ENCODE results near the gene LRRC2. TPM values are rescaled to one million over a fixed set of nuclear protein-coding genes. Genes with fewer than 3 reads are reported as not detected.

LRRC2 gene
- total and polyA plus RNA-seq, 9 of the 15 experiments (the other 6 are each of a cell fraction or from before 2014, with no cell fraction given): 0.01 to 0.04 (median 0.03) TPM; not detected in 5

- CTCF ChIA-PET (ENCODE audit: low intra/inter-chr PET ratio): interaction anchor here (0.7 to 1.4 kb wide), 2 partner anchors 65 to 113 kb away, joined by 3 to 4 read pairs; no protein-coding TSS in a partner anchor
- Histone ChIP-seq H4K20me1 (replicated peaks; ENCODE audit: control insufficient read depth, insufficient read depth, low read length) (no peaks in the 10 kb centered on the region), H3K4me1 (replicated peaks in 1 of 2; ENCODE audit: control insufficient read depth in 2 of 2, insufficient read depth in 2 of 2, low read length in 2 of 2) (peaks cover 25 to 30% of the 10 kb centered on the region in 2 experiments), H3K9me3 (replicated peaks; ENCODE audit: control insufficient read depth, insufficient read depth, low read depth, low read length) (no peaks in the 10 kb centered on the region; the same call in 1 of the 2 replicates), H3K27me3 (ENCODE audit: control insufficient read depth in 2 of 2, insufficient read depth in 2 of 2, low read length in 2 of 2) (no peaks in the 10 kb centered on the region), H3K79me2 (ENCODE audit: control insufficient read depth, insufficient read depth, low read length) (no peaks in the 10 kb centered on the region), H3K36me3 (ENCODE audit: control insufficient read depth, insufficient read depth, low read length) (no peaks in the 10 kb centered on the region), H3K4me2 (ENCODE audit: insufficient read depth, low read length) (no peak overlapping the region), H3K9me1 (ENCODE audit: control insufficient read depth, insufficient read depth, low read length) (no peaks in the 10 kb centered on the region), H2AFZ (ENCODE audit: low read depth, low read length) (no peak overlapping the region), H3K4me3 (no peak overlapping the region), H3K9ac (ENCODE audit: insufficient read depth in 1 of 2, low read depth in 2 of 2, low read length in 2 of 2) (no peak overlapping the region), H3K27ac (ENCODE audit: extremely low read depth, low read depth, low read length) (no peak overlapping the region)
- DNase-seq (ENCODE audit: extremely low read depth in 1 of 4, low spot score in 3 of 4): no peak
- no peak for FAIRE-seq
- TF ChIP-seq ASH1L (IDR thresholded peaks at IDR 0.05; ENCODE audit: borderline replicate concordance, low read depth, partially characterized antibody) (no peak), ZNF23 (CRISPR knock-in tag; IDR thresholded peaks at IDR 0.05) (no peak), NR1H2 (CRISPR knock-in tag; IDR thresholded peaks at IDR 0.05) (no peak), ZNF584 (CRISPR knock-in tag; IDR thresholded peaks at IDR 0.05; ENCODE audit: low read depth) (no peak), CEBPB (tag; IDR thresholded peaks at IDR 0.05) (0 out of 2 replicates have a peak, but pooled peaks have one; percentile 20), GATAD2B (IDR thresholded peaks at IDR 0.05; ENCODE audit: borderline replicate concordance) (no peak), MED1 (CRISPR knock-in tag; IDR thresholded peaks at IDR 0.05; ENCODE audit: borderline replicate concordance) (no peak), PHB2 (IDR thresholded peaks at IDR 0.05; ENCODE audit: low read depth) (no peak)
- intact Hi-C loops (cut with micrococcal nuclease): no loop called here
- WGBS (ENCODE audit: insufficient coverage, low coverage, missing lambda C conversion rate): 50% methylated on average over 1 of the region's 1 CpG
- no TSS peak for BruUV-seq (replicated peaks)
- POLR2A ChIA-PET: no interaction called here
- ATAC-seq: no peak
- in situ Hi-C loops (cut with MboI): no loop called here
These were observed 12.9 kb downstream of the LRRC2 start for GRCh38 chr3:46553154-46553553.
